Left colon (tissue), 2 donors: ENCODE measurements around the gene URM1. TPM values are rescaled to one million over a fixed set of nuclear protein-coding genes. Genes with fewer than 3 reads are reported as not detected.
A peak's percentile ranks its signal among the peaks of the same experiment; 100 is the strongest.

Experiments
- ATAC-seq: fragments of 200-7000 bp; cut with Tn5 transposase; one replicate; pipeline ENCODE4 v1.9.1; 2020; ENCODE audit warnings: mild to moderate bottlenecking, moderate library complexity
- DNase-seq, 2 donors: peaks; one replicate each; pipeline ENCODE4 v3.0.0-alpha.2; 2020
- intact Hi-C, 2 donors: fragments of 100-400 bp; cut with DNase I in 1 of 2; cut with micrococcal nuclease in 1 of 2; formaldehyde crosslinking; loops; one replicate each; pipeline versions ENCODE4 v1.11.2 to v1.14.0; 2022; cut with DNase I, micrococcal nuclease
- total RNA-seq, 2 donors: library from RNA; stranded (reverse); fragmentation: NEBNext Ultra II Directional; extraction: Animal tissue kit (Norgen Biotek cat#: 25700); gene quantifications; one replicate each; pipeline ENCODE4 v1.2.1, GENCODE V29; 2021
- donor health status: DM: no; HTN: no; CAD: no.
- donor health status: DM: yes; HTN: yes; CAD: no.

Gene URM1
- total RNA-seq, 2 donors from 2014 or later = 50.9 to 69.3 TPM

DNA sequence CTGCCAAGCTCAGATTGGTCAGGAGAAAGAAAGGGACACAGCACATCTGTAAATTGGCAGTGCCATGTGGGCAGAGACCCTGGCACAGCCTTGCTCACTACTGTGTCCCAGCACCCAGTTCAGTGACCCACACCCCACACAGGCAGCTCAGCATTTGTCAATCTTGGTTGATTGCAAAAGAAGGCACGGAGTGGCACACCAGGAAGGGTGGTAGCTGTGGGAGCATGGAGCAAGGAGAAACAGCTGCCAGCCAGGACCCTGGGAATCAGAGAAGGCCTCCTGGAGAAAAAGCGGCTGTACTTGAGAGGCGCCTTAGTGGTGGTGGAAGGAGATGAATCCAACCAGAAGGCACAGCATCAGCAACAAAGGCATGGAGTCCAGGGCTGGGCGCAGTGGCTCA lies 27.3 kb upstream of the URM1 start:
- DNase-seq (no peak), ATAC-seq (no peak)
- intact Hi-C loops = no loop called here

DNA sequence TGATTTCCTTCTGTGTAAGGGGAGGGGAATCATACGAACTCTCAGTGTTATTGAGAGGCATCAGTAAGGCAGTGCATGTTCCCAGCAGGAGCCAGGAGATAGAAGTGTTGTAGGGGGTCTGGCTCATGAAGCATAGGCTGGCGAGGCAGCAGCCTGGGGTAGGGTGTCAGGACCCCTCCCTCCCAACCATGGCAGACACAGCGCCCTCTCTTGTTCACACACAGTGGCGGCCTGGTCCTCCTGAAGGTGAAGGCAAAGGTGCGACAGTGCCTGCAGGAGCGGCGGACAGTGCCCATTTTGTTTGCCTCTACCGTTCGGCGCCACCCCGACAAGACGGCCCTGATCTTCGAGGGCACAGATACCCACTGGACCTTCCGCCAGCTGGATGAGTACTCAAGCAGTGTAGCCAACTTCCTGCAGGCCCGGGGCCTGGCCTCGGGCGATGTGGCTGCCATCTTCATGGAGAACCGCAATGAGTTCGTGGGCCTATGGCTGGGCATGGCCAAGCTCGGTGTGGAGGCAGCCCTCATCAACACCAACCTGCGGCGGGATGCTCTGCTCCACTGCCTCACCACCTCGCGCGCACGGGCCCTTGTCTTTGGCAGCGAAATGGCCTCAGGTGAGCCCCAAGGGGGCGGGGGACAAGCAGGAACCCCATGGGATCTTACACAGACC lies 26.1 kb upstream of the URM1 start:
- intact Hi-C loops = no loop called here
- no peak for ATAC-seq
- no peak for DNase-seq

- intact Hi-C loops = no loop called here
- DNase-seq (no peak), ATAC-seq (peak; percentile 58)
Measured at GRCh38 chr9:128349125-128349524, 22.0 kb upstream of the URM1 start.

- intact Hi-C loops = no loop called here
- ATAC-seq (no peak), DNase-seq (no peak)
Measured at GRCh38 chr9:128349772-128350171, 21.4 kb upstream of the URM1 start.

DNA sequence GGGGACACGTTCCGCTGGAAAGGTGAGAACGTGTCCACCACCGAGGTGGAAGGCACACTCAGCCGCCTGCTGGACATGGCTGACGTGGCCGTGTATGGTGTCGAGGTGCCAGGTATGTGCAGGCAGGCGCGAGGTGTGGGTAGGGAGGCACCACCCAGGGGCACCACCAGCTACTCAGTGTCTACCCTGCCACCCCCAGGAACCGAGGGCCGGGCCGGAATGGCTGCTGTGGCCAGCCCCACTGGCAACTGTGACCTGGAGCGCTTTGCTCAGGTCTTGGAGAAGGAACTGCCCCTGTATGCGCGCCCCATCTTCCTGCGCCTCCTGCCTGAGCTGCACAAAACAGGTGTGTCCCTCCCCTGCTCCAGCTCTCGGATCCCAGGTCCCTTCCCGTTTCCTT lies 15.7 kb upstream of the URM1 start:
- DNase-seq = no peak
- no peak for ATAC-seq
- intact Hi-C loops = no loop called here

DNA sequence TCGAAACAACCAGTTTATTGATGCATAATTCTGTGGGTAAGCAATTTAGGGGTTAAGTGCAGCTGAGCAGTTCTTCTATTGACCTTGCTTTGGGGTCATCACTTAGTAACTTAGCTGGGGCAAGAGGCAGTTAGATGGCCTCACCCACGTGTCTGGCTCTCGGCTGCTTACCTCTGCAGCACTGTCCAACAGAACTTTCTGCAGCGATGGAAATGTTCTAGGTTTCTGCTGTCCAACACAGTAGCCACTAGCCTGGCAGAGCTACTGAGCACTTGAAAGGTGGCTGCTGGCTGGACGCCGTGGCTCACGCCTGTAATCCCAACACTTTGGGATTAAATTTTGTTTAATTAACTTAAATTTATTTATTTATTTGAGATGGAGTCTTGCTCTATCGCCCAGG lies 13.1 kb upstream of the URM1 start:
- ATAC-seq (no peak), DNase-seq (no peak)
- intact Hi-C loops = no loop called here

DNA sequence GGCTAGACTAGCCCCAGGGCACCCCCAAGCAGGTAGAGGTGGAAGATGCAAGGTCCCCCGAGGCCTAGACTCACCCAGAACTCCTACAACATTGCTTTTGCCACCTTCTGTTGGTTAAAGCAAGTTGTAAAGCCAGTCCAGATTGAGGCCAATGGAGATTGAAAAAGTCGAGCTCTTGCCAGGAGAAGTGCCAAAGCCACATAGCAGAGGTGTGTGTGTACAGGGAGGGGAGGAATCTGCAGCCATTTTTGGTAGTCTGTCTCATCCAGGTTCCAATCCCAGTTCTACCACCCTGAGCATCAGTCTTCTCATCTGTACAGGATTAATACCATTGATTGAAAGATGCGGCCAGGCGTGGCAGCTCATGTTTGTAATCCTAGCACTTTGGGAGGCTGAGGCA lies 12.3 kb upstream of the URM1 start:
- no peak for ATAC-seq
- intact Hi-C loops = no loop called here
- DNase-seq = no peak

GRCh38 chr9:128360826-128361225 lies 10.3 kb upstream of the URM1 start:
- no peak for ATAC-seq
- DNase-seq = no peak
- intact Hi-C loops = no loop called here

DNA sequence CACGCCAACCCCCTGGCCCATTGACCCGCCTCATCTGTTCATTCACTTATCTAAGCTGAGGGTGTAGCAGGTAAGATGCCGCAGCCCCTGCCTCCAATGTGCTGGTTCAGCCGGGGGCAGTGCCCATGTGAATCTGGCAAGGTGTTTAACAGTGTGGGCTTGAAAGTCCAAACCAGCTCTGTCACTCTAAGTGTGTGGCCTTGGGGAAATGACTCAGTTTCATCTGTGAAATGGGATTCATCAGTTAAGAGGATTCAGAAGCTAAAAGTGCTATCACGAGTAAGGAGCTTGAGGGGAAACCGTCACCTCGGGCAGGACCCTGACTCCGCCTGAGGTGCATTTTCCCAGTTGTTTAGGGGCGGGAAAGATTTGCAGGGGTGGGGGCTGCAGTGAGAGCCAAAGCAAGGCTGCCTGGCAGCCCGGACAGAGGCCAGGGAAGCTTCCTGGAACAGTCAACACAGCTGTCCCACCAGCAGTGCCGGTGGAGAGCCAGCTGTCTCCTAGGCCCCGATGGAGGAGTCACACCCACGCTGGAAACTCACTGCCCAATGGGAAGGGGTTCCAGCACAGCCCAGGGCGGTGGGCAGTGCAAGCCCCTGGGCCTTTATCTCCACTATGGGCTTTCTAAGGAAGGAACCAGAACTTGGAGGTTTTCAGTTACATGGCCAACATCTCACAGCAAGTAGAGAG lies 9.7 kb upstream of the URM1 start:
- DNase-seq = no peak
- intact Hi-C loops = no loop called here
- peak; percentile 33 for ATAC-seq

- intact Hi-C loops = no loop called here
- DNase-seq (peak; percentile 78 to 85), ATAC-seq (peak; percentile 89)
Measured at GRCh38 chr9:128361986-128362646, 9.1 kb upstream of the URM1 start.

DNA sequence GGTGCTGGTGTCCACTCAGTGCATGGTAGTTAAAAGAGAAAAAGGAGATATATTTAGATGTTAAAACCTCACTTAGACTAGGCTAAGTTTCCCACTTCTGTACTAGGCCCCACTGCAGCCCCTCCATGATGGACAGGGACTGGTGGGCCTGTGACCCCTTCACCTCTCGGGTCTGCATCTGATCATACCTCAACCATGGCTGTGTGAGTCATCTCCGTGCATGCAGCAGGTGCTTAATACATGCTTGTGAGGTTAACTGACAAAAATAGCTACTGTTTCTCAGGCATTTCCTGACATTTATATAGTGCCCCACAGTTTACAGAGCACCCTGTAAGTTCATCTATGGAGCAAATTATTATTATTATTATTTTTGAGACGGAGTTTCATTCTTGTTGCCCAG lies 8.4 kb upstream of the URM1 start:
- ATAC-seq = no peak
- no peak for DNase-seq
- intact Hi-C loops = no loop called here

- intact Hi-C loops = no loop called here
- ATAC-seq (no peak), DNase-seq (no peak)
Measured at GRCh38 chr9:128365525-128365924, 5.6 kb upstream of the URM1 start.

GRCh38 chr9:128369024-128369706 lies 2.0 kb upstream of the URM1 start:
- no peak for DNase-seq
- intact Hi-C loops = no loop called here
- no peak for ATAC-seq

DNA sequence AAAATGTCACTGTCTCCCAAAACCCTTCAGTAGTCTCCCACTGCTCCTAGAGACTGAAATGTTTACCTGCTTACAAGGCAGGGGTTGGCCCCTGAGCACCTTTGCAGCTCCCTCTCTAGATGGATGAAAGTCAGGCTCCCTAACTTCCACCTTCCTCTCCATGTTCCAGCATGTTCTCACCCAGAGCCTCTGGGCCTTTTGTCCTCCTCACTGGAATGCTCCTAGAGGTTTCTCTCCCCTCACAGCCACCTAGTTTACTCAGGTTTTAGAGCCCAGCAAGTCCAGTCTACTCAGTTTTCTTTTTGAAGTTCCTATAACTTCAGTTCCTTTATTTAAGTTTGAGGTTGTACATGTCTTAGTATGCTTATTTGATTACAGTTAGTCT lies 815 bp upstream of the URM1 start:
- DNase-seq = no peak
- intact Hi-C loops = no loop called here
- ATAC-seq = no peak

- ATAC-seq (no peak), DNase-seq (no peak)
- intact Hi-C loops = no loop called here
Measured at GRCh38 chr9:128371630-128372117, 500 bp downstream of the URM1 start.

- DNase-seq = peak in 1 of 2 donors; percentile 23
- peak; percentile 58 for ATAC-seq
- intact Hi-C loops = no loop called here
Measured at GRCh38 chr9:128372188-128372641, 1.0 kb downstream of the URM1 start.

GRCh38 chr9:128372784-128373183 lies 1.6 kb downstream of the URM1 start:
- no peak for ATAC-seq
- DNase-seq = no peak
- intact Hi-C loops = no loop called here

DNA sequence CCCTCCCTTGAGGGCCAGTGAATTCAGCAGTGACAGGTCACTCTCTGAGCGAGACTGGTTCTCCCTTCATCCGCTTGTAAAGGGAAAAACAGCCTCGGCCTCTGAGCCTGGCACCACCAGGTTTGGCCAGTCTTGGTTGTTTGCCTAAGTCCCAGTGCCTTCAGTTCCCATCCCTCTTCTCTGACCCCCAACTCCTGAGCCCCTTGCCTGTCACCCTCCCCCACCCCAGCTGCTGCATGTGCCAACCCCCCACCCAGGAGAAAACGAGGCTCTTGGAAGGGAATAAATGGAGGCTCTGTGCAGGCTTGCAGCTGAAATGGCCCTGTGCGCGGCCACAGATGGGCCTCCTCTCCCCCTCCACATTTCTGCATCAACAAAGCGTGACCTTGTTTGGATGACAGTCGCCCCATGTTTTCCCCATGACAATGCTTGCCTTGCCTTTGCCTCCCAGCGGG lies 3.1 kb downstream of the URM1 start:
- ATAC-seq (no peak), DNase-seq (no peak)
- intact Hi-C loops = no loop called here

DNA sequence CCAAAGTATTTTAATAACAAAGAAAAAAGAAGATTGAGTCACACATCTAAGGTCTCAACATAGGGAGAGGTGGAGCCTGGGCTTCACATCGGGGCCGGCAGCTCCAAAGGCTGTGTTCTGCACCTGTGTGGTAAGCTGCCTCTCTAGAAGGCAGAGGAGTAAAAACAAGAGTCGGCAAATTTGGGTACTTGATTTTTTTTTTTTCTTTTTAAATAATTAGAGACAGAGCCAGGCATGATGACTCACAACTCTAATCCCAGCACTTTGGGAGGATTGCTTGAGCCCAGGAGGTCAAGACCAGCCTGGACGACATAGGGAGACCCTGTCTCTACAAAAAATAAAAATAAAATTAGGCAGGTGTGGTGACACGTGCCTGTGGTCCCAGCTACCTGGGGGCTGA lies 4.7 kb downstream of the URM1 start:
- ATAC-seq (no peak), DNase-seq (no peak)
- intact Hi-C loops = no loop called here

DNA sequence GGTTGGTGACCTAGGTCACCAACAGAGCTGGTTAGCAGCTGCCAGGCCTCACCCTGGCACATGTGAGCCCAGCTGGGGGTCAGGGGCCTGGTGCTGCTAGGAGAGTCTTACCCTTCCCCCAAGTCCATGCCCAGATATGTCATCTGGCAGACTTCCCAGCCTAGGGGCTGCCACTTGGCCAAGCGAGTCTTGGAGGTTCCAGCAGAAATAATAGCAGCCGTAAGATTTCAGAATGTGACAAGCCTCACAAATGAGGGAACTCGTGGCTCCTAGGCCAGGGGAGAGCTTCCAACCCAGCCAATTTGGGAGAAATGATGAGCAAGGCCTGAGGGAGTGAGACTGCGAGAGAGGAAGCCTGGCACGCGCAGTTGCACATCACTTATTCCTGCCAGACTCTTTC lies 11.1 kb downstream of the URM1 start:
- ATAC-seq = no peak
- no peak for DNase-seq

More for the DNA sequence above, 11.1 kb downstream of the URM1 start:
- intact Hi-C loops = no loop called here
